ENCODE results near the gene SELPLG. TPM values are rescaled to one million over a fixed set of nuclear protein-coding genes. Genes with fewer than 3 reads are reported as not detected.
"Not testable (repeated sequence)": the region's sequence is repeated elsewhere in the genome, so short reads cannot be mapped to it uniquely, and the experiment has no call there.

The SELPLG gene
- polyA plus RNA-seq (ENCODE audit: insufficient read length in 3 of 3): 1 to 10 TPM; 1.6 to 2.7 (median 1.7) TPM

- DNase-seq (ENCODE audit: low read depth in 3 of 3, low spot score in 2 of 3): no peak
Observed at GRCh38 chr12:108633534-108634248, at the start of gene SELPLG. Gene SELPLG, minus strand, starts transcription at chr12:108633894. Its CDS starts 9,587 bp downstream, at chr12:108624307.

- DNase-seq (ENCODE audit: low read depth in 3 of 3, low spot score in 2 of 3): no peak
Observed at GRCh38 chr12:108681317-108681716, 47.6 kb upstream of the SELPLG start.

GRCh38 chr12:108679106-108679681, 45.5 kb upstream of the SELPLG start:
- no peak for DNase-seq (ENCODE audit: low read depth in 3 of 3, low spot score in 2 of 3)

- no peak for DNase-seq (ENCODE audit: low read depth in 3 of 3, low spot score in 2 of 3)
Observed at GRCh38 chr12:108678104-108678730, 44.5 kb upstream of the SELPLG start.

- no peak for DNase-seq (ENCODE audit: low read depth in 3 of 3, low spot score in 2 of 3)
Observed at GRCh38 chr12:108677381-108677780, 43.7 kb upstream of the SELPLG start.

- no peak for DNase-seq (ENCODE audit: low read depth in 3 of 3, low spot score in 2 of 3)
Observed at GRCh38 chr12:108676707-108677106, 43.0 kb upstream of the SELPLG start.

- no peak for DNase-seq (ENCODE audit: low read depth in 3 of 3, low spot score in 2 of 3)
Observed at GRCh38 chr12:108675792-108676191, 42.1 kb upstream of the SELPLG start.

GRCh38 chr12:108672054-108672453, 38.4 kb upstream of the SELPLG start:
- DNase-seq (ENCODE audit: low read depth in 3 of 3, low spot score in 2 of 3): no peak

GRCh38 chr12:108671110-108671509, 37.4 kb upstream of the SELPLG start:
- no peak for DNase-seq (ENCODE audit: low read depth in 3 of 3, low spot score in 2 of 3)

- no peak for DNase-seq (ENCODE audit: low read depth in 3 of 3, low spot score in 2 of 3)
Observed at GRCh38 chr12:108670066-108670631, 36.5 kb upstream of the SELPLG start.

GRCh38 chr12:108668542-108668941, 34.8 kb upstream of the SELPLG start:
- no peak for DNase-seq (ENCODE audit: low read depth in 3 of 3, low spot score in 2 of 3)

GRCh38 chr12:108668063-108668462, 34.4 kb upstream of the SELPLG start:
- no peak for DNase-seq (ENCODE audit: low read depth in 3 of 3, low spot score in 2 of 3)

GRCh38 chr12:108667349-108667748, 33.7 kb upstream of the SELPLG start:
- DNase-seq (ENCODE audit: low read depth in 3 of 3, low spot score in 2 of 3): no peak

- DNase-seq (ENCODE audit: low read depth in 3 of 3, low spot score in 2 of 3): no peak
Observed at GRCh38 chr12:108666401-108666881, 32.7 kb upstream of the SELPLG start.

GRCh38 chr12:108665608-108666202, 32.0 kb upstream of the SELPLG start:
- no peak for DNase-seq (ENCODE audit: low read depth in 3 of 3, low spot score in 2 of 3)

- peak; percentile 74 to 85 (median 78) for DNase-seq (ENCODE audit: low read depth in 3 of 3, low spot score in 2 of 3)
Observed at GRCh38 chr12:108664338-108665258, 30.9 kb upstream of the SELPLG start.

GRCh38 chr12:108663324-108664015, 29.8 kb upstream of the SELPLG start:
- no peak for DNase-seq (ENCODE audit: low read depth in 3 of 3, low spot score in 2 of 3)

- not testable (repeated sequence) for DNase-seq (ENCODE audit: low read depth in 3 of 3, low spot score in 2 of 3)
Observed at GRCh38 chr12:108658115-108658514, 24.4 kb upstream of the SELPLG start.

GRCh38 chr12:108657130-108657745, 23.5 kb upstream of the SELPLG start:
- DNase-seq (ENCODE audit: low read depth in 3 of 3, low spot score in 2 of 3): no peak

All from right renal cortex interstitium (tissue), 3 donors.